SK-N-SH (cell line): ENCODE data around the gene GPATCH4. TPM values are rescaled to one million over a fixed set of nuclear protein-coding genes. Genes with fewer than 3 reads are reported as not detected.

ENCODE experiments used
- CTCF ChIA-PET: fragments of 300-600, 350-600 bp; formaldehyde crosslinking; extraction: SDS; loops from one replicate; lab custom pipeline; 2021; lab: Yijun Ruan, JAX
- POLR2A ChIA-PET: fragments of 350-600 bp; sonication (Branson Sonifier 250); formaldehyde crosslinking; extraction: SDS; loops from one replicate; lab custom pipeline; 2020; ENCODE audit warnings: antibody characterized with exemption, inconsistent platforms; lab: Yijun Ruan, JAX
- DNase-seq: peaks from one replicate; pipeline ENCODE4 v3.0.0; 2012
- H2AFZ ChIP-seq: fragments of 200-600 bp; sonication (generic); 2 replicates; pipeline ENCODE4 v1.8.1; 2016; ENCODE audit warnings: antibody characterized with exemption, mild to moderate bottlenecking, low read depth
- H3F3A ChIP-seq: fragments of 200-600 bp; sonication (generic); replicated peaks from 2 replicates; pipeline ENCODE3; 2016; ENCODE audit warnings: antibody characterized with exemption, mild to moderate bottlenecking; ENCODE audit not compliant: insufficient read depth
- H3K27ac ChIP-seq, 2 experiments: fragments of 200-500 bp in 1 of 2; fragments of 200-600 bp in 1 of 2; sonication (Bioruptor generic) in 1 of 2; sonication (generic), shearing (Covaris generic) in 1 of 2; 2 replicates each; pipeline versions ENCODE4 v1.5.1 to v1.6.1; 2014 to 2016; ENCODE audit warnings: low read depth in 2 of 2, inconsistent platforms in 1 of 2, low read length in 1 of 2, mild to moderate bottlenecking in 1 of 2, mixed read lengths in 1 of 2
- H3K27me3 ChIP-seq: fragments of 200-600 bp; sonication (generic), shearing (Covaris generic); 2 replicates; pipeline ENCODE4 v1.6.1; 2016; ENCODE audit warnings: mixed run types; ENCODE audit not compliant: insufficient read depth
- H3K36me3 ChIP-seq, 2 experiments: fragments of 200-500 bp in 1 of 2; fragments of 200-600 bp in 1 of 2; sonication (Bioruptor generic) in 1 of 2; sonication (generic) in 1 of 2; replicated peaks in 1 of 2; 2 replicates each; pipeline versions ENCODE3 to v1.5.1; 2014 to 2016; ENCODE audit warnings: low read length in 1 of 2, mild to moderate bottlenecking in 1 of 2; ENCODE audit not compliant: insufficient read depth in 2 of 2, control insufficient read depth in 1 of 2
- H3K4me1 ChIP-seq, 2 experiments: fragments of 200-500 bp in 1 of 2; fragments of 200-600 bp in 1 of 2; sonication (Bioruptor generic) in 1 of 2; sonication (generic), shearing (Covaris generic) in 1 of 2; 2 replicates each; pipeline versions ENCODE4 v1.5.1 to v1.6.1; 2014 to 2016; ENCODE audit warnings: low read depth in 1 of 2, low read length in 1 of 2, mixed run types in 1 of 2; ENCODE audit not compliant: insufficient read depth in 2 of 2, control insufficient read depth in 1 of 2
- H3K4me2 ChIP-seq: fragments of 200-600 bp; sonication (generic), shearing (Covaris generic); 2 replicates; pipeline ENCODE4 v1.6.1; 2017; ENCODE audit warnings: mixed run types
- H3K4me3 ChIP-seq, 2 experiments: fragments of 200-500 bp in 1 of 2; fragments of 200-600 bp in 1 of 2; sonication (Bioruptor generic) in 1 of 2; sonication (generic), shearing (Covaris generic) in 1 of 2; 2 replicates each; pipeline versions ENCODE4 v1.5.1 to v1.8.1; 2014 to 2016; ENCODE audit warnings: low read depth in 2 of 2, inconsistent platforms in 1 of 2, low read length in 1 of 2, mild to moderate bottlenecking in 1 of 2, mixed read lengths in 1 of 2, moderate library complexity in 1 of 2
- H3K79me2 ChIP-seq: fragments of 200-600 bp; sonication (generic); 2 replicates; pipeline ENCODE4 v1.8.1; 2017; ENCODE audit warnings: mild to moderate bottlenecking; ENCODE audit not compliant: insufficient read depth
- H3K9ac ChIP-seq: fragments of 200-600 bp; sonication (generic); 2 replicates; pipeline ENCODE4 v1.6.1; 2017; ENCODE audit warnings: mixed run types
- H3K9me2 ChIP-seq: fragments of 200-600 bp; sonication (generic); 2 replicates; pipeline ENCODE4 v1.6.1; 2017; ENCODE audit warnings: mixed run types
- H3K9me3 ChIP-seq: fragments of 200-600 bp; sonication (generic); 2 replicates; pipeline ENCODE4 v1.6.1; 2017; ENCODE audit warnings: mixed run types, mild to moderate bottlenecking, moderate library complexity
- H4K20me1 ChIP-seq: fragments of 200-600 bp; sonication (generic); 2 replicates; pipeline ENCODE4 v1.6.1; 2017; ENCODE audit warnings: mild to moderate bottlenecking, mixed run types; ENCODE audit not compliant: insufficient read depth
- ELF1 ChIP-seq: IDR thresholded peaks from 2 replicates; pipeline ENCODE4 v1.4.0; 2012
- EZH2phosphoT487 ChIP-seq: fragments of 200-600 bp; sonication (generic); IDR thresholded peaks from 2 replicates; pipeline ENCODE4 v1.6.1; 2017; ENCODE audit warnings: low read depth, mixed run types, mild to moderate bottlenecking, antibody characterized with exemption, moderate library complexity, borderline replicate concordance
- FOSL2 ChIP-seq: IDR thresholded peaks from 2 replicates; pipeline ENCODE4 v1.4.0; 2012; ENCODE audit warnings: low read depth, mild to moderate bottlenecking, moderate library complexity, borderline replicate concordance
- FOXJ3 ChIP-seq: sonication (generic); formaldehyde crosslinking; IDR thresholded peaks from 2 replicates; pipeline ENCODE4 v1.5.1; 2020; ENCODE audit warnings: mild to moderate bottlenecking, missing genetic modification reagents
- FOXM1 ChIP-seq: IDR thresholded peaks from 2 replicates; pipeline ENCODE4 v1.4.0; 2012; ENCODE audit warnings: low read depth, mild to moderate bottlenecking
- GABPA ChIP-seq: IDR thresholded peaks from 2 replicates; pipeline ENCODE4 v1.4.0; 2012; ENCODE audit warnings: low read depth, mild to moderate bottlenecking
- MAX ChIP-seq: IDR thresholded peaks from 2 replicates; pipeline ENCODE4 v1.4.0; 2012; ENCODE audit warnings: low read depth
- MEF2A ChIP-seq: IDR thresholded peaks from 2 replicates; pipeline ENCODE4 v1.4.0; 2012; ENCODE audit warnings: low read depth, borderline replicate concordance
- MXI1 ChIP-seq: IDR thresholded peaks from 2 replicates; pipeline ENCODE4 v1.6.1; 2012; ENCODE audit warnings: mild to moderate bottlenecking, low read depth, low read length, improper control_type of control experiment
- NRF1 ChIP-seq: IDR thresholded peaks from 2 replicates; pipeline ENCODE4 v1.6.1; 2012; ENCODE audit warnings: low read depth, mild to moderate bottlenecking, low read length
- PBX3 ChIP-seq: IDR thresholded peaks from 2 replicates; pipeline ENCODE4; 2012
- POLR2AphosphoS5 ChIP-seq: IDR thresholded peaks from 2 replicates; pipeline ENCODE4 v1.6.1; 2012; ENCODE audit warnings: low read depth, low read length
- RAD21 ChIP-seq: IDR thresholded peaks from 2 replicates; pipeline ENCODE4 v1.6.1; 2012; ENCODE audit warnings: mild to moderate bottlenecking, low read length
- REST ChIP-seq: IDR thresholded peaks from 2 replicates; pipeline ENCODE4 v1.6.1; 2012; ENCODE audit warnings: mild to moderate bottlenecking, low read depth, low read length, moderate library complexity
- SMC3 ChIP-seq: IDR thresholded peaks from 2 replicates; pipeline ENCODE4 v1.6.1; 2012; ENCODE audit warnings: low read depth, low read length, improper control_type of control experiment
- TAF1 ChIP-seq: IDR thresholded peaks from 2 replicates; pipeline ENCODE4 v1.6.1; 2012; ENCODE audit warnings: low read depth, mild to moderate bottlenecking, low read length, moderate library complexity, borderline replicate concordance
- TCF12 ChIP-seq: IDR thresholded peaks from 2 replicates; pipeline ENCODE4 v1.4.0; 2012
- TEAD4 ChIP-seq: IDR thresholded peaks from 2 replicates; pipeline ENCODE4 v1.4.0; 2012; ENCODE audit warnings: mild to moderate bottlenecking, borderline replicate concordance; ENCODE audit not compliant: insufficient read depth
- USF1 ChIP-seq: IDR thresholded peaks from 2 replicates; pipeline ENCODE4 v1.4.0; 2012; ENCODE audit warnings: low read depth, borderline replicate concordance
- USF2 ChIP-seq: fragments of 150-350 bp; IDR thresholded peaks from 2 replicates; pipeline ENCODE4 v1.6.1; 2017; ENCODE audit warnings: antibody characterized with exemption, low read length, low read depth, borderline replicate concordance
- WGBS: methylation state at CpG from one replicate; pipeline ENCODE4 v1.1.6; 2017; ENCODE audit warnings: low lambda C conversion rate; 5-methylcytosine and 5-hydroxymethylcytosine counted together
- polyA plus RNA-seq, 3 experiments: library from polyadenylated mRNA; depleted of rRNA; stranded (reverse); fragments of >200 nt; gene quantifications; 2 replicates each; pipeline ENCODE4 v1.2.3, GENCODE V29; 2012

Gene GPATCH4
- polyA plus RNA-seq, 1 of the 3 experiments (the other 2 are of a cell fraction): 36.6 TPM

- TF ChIP-seq SMC3 (no peak), FOSL2 (no peak), USF1 (no peak), FOXM1 (no peak), PBX3 (no peak), EZH2phosphoT487 (no peak), USF2 (no peak), FOXJ3 (CRISPR knock-in tag) (no peak)
Observed at GRCh38 chr1:156644146-156644545, 42.9 kb upstream of the GPATCH4 start (continued).

- Histone ChIP-seq H3K27ac (no peak overlapping the region), H3F3A (peaks cover 5% of the 10 kb centered on the region), H3K27me3 (peaks cover 20% of the 10 kb centered on the region), H3K79me2 (no peaks in the 10 kb centered on the region), H3K4me1 (peaks cover 0 to 25% of the 10 kb centered on the region in 2 experiments; a peak in 1 of 4 replicates), H3K4me2 (no peak overlapping the region), H3K9ac (no peak overlapping the region)
- ChIA-PET POLR2A (interaction anchor here (1.0 kb wide), 1 partner anchor 143 kb away, joined by 3 read pairs; the partner anchor contains the start of gene MEF2D), CTCF (interaction anchor here (0.6 to 17.8 kb wide), 9 partner anchors 15 to 284 kb away, joined by 3 to 252 read pairs (median 6); partner anchors contain the start of genes HAPLN2 and NES)
- 88% methylated on average over 7 of the region's 7 CpGs for WGBS
- no peak for DNase-seq
- TF ChIP-seq MEF2A (no peak), NRF1 (no peak), FOSL2 (no peak), GABPA (no peak), POLR2AphosphoS5 (no peak), TAF1 (no peak), USF2 (no peak), MXI1 (no peak), TCF12 (no peak), TEAD4 (no peak), MAX (no peak), FOXJ3 (CRISPR knock-in tag) (no peak), REST (no peak), RAD21 (no peak), ELF1 (no peak), FOXM1 (no peak)
- TF ChIP-seq, all 33 proteins: peak for 0
- no peaks in the 10 kb centered on the region for H3K9me2 ChIP-seq
- no peak overlapping the region for H3K4me3 ChIP-seq
- H4K20me1 ChIP-seq: no peaks in the 10 kb centered on the region
- no peaks in the 10 kb centered on the region for H3K36me3 ChIP-seq
- no peak overlapping the region for H2AFZ ChIP-seq
- no peaks in the 10 kb centered on the region for H3K9me3 ChIP-seq
Observed at GRCh38 chr1:156643778-156644092, 42.5 kb upstream of the GPATCH4 start.
